Activated effector memory CD4-positive, alpha-beta T cell treated with Interleukin-2 at 50 U/mL for 16 hours (primary cell): ENCODE data around the gene CEP170.

ENCODE experiments used
- DNase-seq: peaks from one replicate; pipeline ENCODE4 v3.0.0-alpha.2; 2020

The CEP170 gene

GRCh38 chr1:243267914-243268653 lies 13.0 kb upstream of the CEP170 start:
- DNase-seq = no peak

DNA sequence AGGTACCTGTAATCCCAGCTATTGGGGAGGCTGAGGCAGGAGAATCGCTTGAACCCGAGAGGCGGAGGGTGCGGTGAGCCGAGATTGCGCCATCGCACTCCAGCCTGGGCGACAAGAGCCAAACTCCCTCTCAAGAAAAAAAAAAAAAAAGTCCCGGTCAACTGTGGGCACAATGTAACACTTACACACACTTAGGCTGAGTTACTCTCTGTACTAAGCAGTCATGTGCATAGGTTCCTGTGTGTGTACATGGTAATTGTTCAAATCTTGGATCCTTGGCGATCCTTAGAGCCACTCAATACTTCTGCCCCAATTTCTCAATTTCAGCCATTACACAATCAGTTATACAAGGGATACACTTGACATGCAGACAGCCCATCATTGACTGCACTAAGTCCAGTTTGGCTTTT lies 12.4 kb upstream of the CEP170 start:
- no peak for DNase-seq

DNA sequence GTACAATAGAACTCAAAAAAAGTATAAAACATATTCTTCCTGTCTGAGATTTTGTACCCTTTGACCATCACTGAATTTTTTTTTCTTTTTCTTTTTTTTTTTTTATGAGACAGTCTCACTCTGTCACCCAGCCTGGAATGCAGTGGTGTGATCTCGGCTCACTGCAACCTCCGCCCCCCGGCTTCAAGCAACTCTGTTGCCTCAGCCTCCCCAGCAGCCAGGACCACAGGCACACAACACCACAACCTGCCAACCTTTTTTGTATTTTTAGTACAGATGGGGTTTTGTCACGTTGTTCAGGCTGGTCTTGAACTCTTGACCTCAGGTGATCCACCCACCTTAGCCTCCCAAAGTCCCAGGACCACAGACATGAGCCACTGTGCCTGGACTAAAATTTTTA lies 11.2 kb upstream of the CEP170 start:
- no peak for DNase-seq

- no peak for DNase-seq
Measured at GRCh38 chr1:243264717-243265116, 9.6 kb upstream of the CEP170 start.

- no peak for DNase-seq
Measured at GRCh38 chr1:243261390-243261789, 6.3 kb upstream of the CEP170 start.

DNA sequence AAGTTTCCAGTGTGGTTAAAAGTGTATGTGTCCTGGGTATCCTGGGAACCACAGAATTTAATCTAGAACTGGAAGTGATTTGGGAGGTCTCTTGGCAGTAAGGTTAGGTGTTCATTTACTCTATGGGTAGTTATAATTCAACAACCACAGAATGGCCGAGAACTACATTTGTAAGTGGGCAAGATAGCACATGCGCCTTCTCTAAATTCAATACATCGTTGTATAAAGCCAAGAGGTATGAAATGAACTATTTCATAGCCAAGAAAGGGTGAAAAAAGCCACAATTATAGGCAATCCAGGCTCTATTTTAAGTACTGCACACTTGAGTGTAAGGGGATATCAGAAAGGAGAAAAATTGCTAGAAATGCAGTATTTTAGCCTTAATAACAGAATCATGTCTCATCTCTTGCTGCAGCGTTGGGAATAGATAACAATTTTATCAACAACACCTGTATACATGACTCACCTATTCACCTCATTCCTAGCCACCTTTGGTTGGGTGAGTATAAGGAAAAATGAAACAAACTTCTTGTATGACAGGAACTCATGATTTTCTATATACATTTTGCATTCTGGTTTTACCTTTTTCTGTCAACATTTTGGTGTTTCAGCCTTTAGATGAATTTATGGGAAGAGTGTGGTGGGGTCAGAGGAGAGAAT lies 5.3 kb upstream of the CEP170 start:
- DNase-seq = no peak

DNA sequence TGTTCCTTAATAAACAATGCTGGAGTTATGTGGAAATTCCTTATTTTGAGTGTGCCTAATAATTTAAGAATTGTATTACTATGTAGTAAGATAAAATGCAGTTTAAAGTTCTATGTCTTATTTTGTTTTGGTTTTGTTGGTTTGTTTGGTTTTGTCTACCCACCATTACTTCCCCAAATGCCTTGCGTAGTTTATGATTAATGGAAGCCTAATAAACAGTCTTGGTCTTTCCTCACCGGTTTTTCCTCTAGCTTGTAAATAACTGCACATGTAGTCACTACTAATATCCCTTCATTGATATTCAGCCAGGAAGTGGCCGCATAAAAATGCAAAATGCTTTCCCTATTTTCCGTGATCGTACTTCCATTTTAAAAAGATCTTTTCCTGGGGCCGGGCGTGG lies 3.6 kb upstream of the CEP170 start:
- DNase-seq = no peak

DNA sequence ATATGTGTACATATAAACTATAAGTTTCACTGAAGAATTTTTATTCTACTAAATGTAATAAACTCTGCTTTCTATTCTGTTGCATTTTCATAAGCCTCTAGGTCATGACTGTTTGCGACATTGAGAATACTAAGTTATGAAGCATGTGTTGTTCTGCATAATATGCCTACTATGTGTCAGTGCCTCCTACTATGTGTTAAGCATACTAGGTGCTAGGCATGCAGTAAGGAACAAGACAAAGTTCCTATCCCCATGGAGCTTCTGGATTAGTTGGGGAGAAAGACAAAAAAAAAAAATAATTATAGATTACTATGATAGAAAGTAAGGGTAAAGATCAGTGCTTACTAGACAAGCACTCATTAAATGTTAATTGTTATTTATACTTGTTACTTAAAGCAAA lies 2.1 kb upstream of the CEP170 start:
- no peak for DNase-seq

DNA sequence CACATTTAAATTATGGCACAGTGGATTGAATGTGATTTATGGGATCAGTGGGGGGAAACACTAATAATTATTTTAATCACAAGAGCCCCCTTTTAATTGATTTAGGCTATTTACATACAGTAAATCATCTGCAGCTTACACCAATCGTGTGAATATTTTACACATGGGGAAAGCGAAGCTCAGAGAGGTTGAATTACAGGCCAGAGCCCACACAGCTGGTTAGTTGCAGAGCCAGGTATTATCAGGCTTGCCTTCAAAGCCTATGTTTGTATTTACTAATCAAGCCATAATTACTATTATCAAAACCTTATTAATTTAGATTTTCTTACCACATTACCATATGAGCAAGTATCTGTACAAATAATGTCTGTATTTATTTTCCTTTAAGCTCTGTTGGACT lies 1.5 kb upstream of the CEP170 start:
- no peak for DNase-seq

GRCh38 chr1:243255791-243256512 lies 871 bp upstream of the CEP170 start, which contains the start of gene SDCCAG8:
Gene SDCCAG8 (plus strand): TSS chr1:243256041. CDS start chr1:243256174, 133 bp downstream.
- peak; percentile 90 for DNase-seq

DNA sequence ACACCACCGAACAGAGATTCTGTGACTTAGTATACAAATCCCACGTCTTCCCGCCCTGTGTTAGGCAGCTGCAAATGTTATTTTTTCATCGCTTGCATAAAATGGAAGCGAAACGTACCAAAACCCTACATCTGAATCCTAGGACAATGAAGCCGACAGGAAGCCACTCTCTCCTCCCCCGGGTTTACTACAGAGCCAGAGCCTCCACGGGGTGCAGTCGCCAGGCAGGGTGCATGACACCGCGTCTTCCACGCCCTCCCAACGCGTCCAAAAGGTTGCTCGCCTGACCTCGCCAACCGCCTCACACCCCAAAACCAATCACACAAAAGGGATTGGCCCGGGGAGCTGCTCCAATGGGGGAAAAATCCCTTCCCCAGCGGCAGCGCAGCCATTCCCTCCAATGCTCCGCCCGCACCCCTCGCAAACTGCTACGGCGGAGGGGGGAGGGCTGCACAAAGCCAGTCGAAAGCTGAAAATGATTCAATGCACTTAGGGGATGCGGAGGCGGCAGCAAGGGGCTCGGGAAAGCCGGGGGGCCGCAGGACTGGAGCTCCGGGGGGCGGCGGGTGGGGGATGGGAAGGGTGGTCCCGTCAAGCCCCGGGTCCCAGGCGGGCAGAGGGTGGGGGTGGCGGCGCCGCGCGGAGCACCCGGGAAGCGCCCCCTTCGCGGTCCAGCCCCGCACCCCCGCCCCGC lies 701 bp downstream of the CEP170 start:
- DNase-seq = no peak

- DNase-seq = no peak
Measured at GRCh38 chr1:243253926-243254232, 1.2 kb downstream of the CEP170 start.

DNA sequence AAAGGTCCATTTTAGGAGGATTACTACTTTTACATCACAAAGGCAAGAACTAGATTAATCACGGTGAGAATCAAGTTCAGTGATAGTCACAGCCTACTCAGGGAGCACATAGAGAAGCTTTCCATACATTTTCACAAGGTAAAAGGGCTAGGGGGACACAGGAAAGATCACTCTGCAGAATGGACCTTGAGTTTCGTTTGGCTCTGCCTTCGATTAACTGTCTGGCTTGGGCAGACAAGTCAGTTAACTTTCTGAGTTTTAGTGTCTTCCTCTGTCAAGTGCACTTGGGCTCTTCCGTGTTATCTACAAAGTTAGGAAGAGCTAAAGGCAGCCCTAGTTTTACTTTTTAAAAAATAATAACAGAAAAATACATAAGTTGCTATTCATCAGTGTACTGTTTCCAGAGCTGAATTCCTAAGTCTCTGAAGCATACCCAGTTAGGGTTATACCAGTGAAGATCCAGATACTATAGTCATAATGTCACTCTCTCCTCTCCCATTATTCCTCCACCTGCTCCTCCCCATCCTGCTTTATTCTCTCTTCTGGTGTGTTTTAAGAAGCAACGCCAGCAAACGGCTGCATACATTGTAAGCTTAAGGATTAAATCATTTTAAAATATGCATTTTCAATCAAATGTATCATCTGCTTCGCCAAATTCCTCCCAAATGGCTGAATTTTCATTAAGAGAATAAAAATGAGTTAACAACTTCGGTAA lies 1.7 kb downstream of the CEP170 start:
- no peak for DNase-seq

GRCh38 chr1:243251539-243251938 lies 3.5 kb downstream of the CEP170 start:
- DNase-seq = no peak

GRCh38 chr1:243250102-243250501 lies 5.0 kb downstream of the CEP170 start:
- no peak for DNase-seq

DNA sequence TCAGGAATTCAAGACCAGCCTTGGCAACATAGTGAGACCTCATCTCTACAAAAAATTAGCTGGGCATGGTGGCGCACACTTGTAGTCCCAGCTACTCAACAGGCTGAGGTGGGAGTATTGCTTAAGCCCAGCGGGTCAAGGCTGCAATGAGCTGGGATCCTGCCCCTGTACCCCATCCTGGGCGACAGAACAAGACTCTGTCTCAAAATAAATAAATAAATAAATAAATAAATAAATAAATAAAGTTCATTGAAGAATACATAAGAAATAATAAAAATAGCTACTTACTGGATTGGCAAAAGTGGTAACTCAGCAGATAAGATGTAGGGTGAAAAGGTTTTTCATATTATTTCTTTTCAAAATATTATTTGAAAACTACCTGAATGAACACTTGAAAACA lies 5.9 kb downstream of the CEP170 start:
- DNase-seq = no peak

DNA sequence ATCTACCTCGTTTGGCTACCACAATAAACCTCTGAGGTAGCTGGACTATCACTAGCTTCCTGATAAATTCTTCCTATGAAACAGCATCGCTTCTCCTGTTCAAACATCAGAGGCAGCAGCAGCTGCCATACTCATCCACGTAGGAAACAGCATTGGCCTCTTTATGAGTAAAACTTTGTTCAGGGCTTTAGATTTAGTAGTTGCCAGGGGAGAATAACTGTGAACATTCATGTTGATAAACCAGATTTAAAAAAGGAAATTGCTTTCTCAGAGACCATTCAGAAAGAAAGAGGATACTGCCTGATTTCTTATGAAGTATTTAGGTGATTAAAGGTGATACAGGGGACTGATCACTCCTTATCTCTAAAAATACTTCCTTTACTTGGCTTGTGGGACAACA lies 7.2 kb downstream of the CEP170 start:
- DNase-seq = no peak

DNA sequence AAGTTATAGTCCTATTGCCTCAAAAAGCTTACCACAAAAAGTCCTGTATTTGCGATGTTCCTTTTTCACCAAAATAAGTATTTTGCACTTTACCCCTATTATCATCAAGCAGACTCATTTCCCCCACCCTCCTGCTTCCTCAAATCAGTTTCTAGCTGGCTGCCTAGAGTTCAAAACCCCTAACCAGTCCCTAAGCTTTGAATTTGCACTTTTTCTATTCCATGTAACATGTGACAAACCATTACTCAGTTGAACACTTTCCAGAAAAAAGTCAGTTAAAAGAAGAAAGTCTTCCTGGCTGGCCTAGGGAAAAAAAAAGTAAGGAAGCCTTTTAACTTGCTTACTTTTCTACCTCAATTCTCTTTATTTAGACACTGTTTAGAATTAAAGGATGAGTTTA lies 8.2 kb downstream of the CEP170 start:
- no peak for DNase-seq

DNA sequence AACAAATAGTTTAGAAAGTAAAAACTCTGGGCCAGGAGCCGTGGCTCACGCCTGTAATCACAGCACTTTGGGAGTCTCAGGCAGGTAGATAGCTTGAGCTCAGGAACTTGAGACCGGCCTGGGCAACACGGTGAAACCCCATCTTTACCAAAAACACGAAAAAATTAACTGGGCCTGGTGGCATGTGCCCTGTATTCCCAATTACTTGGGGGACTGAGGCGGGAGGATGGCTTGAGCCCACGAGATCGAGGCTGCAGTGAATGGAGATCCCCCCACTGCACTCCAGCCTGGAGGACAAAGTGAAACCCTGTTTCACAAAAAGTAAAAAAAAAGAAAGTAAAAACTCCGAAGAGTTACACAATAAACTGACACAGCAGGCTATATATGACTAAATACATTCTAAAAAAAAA lies 10.6 kb downstream of the CEP170 start:
- DNase-seq = no peak

DNA sequence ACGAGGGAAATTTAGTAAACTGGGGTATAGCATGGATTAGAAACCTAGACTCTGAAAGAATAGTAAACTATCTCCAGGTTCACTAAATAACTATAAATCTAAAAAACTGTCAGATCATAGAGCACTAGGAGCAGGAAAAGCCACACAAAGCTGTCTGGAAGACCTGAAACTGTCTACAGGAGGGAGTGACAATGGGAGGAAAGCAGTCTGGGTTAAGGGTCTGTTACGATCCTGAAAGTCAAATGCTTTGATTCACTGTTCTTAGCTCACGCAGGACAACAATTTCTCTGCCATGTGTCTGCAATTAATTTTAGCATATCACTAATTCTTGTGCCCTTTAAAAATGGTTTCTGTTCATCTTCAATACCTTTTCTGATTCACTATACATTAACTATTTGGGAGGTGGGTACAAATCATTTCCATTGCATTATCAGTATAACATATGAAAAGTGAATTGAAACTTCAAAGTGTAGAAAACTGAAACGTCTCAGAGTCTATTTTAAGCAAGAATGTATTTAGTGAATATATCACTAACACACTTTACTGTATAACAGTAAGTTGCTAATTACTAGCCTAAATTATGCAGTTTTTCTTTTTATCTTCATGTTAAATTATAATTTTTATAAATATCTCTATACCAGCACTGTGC lies 18.4 kb downstream of the CEP170 start:
- no peak for DNase-seq

GRCh38 chr1:243234978-243235647 lies 20.0 kb downstream of the CEP170 start:
- DNase-seq = no peak

DNA sequence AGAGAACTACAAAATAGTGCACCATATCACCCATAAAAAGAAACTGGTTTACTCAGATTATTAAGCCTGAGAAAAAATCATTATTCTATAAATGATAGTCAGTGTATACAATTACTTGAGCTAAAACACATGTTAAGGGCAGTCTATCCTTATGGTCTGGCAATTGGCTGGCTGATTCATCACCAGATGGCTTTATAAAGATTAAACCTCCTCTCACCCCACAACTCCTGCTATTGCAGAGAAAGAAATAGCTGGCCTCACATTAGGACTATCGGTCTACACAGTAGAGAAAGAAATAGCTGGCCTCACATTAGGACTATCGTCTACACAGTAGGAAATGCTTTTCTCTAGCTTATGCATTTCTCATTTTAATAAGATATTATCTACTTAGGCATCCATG lies 21.2 kb downstream of the CEP170 start:
- no peak for DNase-seq
